GM23248 (cell line): ENCODE measurements around the gene C17orf50.

Source experiments
- EZH2 ChIP-seq: fragments of 200-600 bp; sonication (generic); IDR thresholded peaks from 2 replicates; pipeline ENCODE4 v1.6.1; 2018; ENCODE audit warnings: antibody characterized with exemption, mild to moderate bottlenecking; ENCODE audit not compliant: insufficient read depth, poor library complexity, severe bottlenecking
- EZH2phosphoT487 ChIP-seq: fragments of 200-600 bp; sonication (generic); IDR thresholded peaks from 2 replicates; pipeline ENCODE4 v1.6.1; 2018; ENCODE audit warnings: antibody characterized with exemption, moderate library complexity, mild to moderate bottlenecking, low read depth; ENCODE audit not compliant: insufficient read depth

GRCh38 chr17:35775039-35775438 lies 14.4 kb downstream of the C17orf50 start:
- no peak for TF ChIP-seq EZH2phosphoT487
- no peak for TF ChIP-seq EZH2
